NCI-H1417 (cell line): Measurements from ENCODE around the gene PITRM1.
"Not testable (repeated sequence)": the region's sequence is repeated elsewhere in the genome, so short reads cannot be mapped to it uniquely, and the experiment has no call there.

Source experiments
- DNase-seq, 3 experiments: peaks; one replicate each; lab custom pipeline; 2025; lab: John Stamatoyannopoulos, UW

The PITRM1 gene, protein sequence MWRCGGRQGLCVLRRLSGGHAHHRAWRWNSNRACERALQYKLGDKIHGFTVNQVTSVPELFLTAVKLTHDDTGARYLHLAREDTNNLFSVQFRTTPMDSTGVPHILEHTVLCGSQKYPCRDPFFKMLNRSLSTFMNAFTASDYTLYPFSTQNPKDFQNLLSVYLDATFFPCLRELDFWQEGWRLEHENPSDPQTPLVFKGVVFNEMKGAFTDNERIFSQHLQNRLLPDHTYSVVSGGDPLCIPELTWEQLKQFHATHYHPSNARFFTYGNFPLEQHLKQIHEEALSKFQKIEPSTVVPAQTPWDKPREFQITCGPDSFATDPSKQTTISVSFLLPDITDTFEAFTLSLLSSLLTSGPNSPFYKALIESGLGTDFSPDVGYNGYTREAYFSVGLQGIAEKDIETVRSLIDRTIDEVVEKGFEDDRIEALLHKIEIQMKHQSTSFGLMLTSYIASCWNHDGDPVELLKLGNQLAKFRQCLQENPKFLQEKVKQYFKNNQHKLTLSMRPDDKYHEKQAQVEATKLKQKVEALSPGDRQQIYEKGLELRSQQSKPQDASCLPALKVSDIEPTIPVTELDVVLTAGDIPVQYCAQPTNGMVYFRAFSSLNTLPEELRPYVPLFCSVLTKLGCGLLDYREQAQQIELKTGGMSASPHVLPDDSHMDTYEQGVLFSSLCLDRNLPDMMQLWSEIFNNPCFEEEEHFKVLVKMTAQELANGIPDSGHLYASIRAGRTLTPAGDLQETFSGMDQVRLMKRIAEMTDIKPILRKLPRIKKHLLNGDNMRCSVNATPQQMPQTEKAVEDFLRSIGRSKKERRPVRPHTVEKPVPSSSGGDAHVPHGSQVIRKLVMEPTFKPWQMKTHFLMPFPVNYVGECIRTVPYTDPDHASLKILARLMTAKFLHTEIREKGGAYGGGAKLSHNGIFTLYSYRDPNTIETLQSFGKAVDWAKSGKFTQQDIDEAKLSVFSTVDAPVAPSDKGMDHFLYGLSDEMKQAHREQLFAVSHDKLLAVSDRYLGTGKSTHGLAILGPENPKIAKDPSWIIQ

GRCh38 chr10:3172446-3173170, at the start of gene PITRM1:
Gene PITRM1, minus strand, starts transcription at chr10:3172782. Its CDS starts 10 bp downstream, at chr10:3172772.
- DNase-seq = peak; percentile 93 to 97 (median 96)

- no peak for DNase-seq
Observed at GRCh38 chr10:3222068-3222467, 49.5 kb upstream of the PITRM1 start.

DNA sequence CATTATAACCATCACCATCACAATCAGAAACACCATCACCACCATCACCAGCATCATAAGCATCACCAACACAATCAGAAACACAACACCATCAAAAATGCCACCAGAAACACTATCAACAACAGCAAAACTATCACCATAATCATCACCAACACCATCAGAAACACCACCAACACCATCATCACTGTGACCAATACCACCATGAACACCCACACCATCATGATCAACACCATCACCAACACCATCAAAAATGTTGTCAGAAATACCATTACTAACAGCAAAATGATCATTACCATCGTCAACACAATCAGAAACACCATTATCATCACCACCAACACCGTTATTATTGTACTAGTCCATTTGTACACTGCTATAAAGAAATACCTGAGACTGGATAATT, 49.0 kb upstream of the PITRM1 start:
- not testable (repeated sequence) for DNase-seq

GRCh38 chr10:3220853-3221252, 48.3 kb upstream of the PITRM1 start:
- DNase-seq = no peak

DNA sequence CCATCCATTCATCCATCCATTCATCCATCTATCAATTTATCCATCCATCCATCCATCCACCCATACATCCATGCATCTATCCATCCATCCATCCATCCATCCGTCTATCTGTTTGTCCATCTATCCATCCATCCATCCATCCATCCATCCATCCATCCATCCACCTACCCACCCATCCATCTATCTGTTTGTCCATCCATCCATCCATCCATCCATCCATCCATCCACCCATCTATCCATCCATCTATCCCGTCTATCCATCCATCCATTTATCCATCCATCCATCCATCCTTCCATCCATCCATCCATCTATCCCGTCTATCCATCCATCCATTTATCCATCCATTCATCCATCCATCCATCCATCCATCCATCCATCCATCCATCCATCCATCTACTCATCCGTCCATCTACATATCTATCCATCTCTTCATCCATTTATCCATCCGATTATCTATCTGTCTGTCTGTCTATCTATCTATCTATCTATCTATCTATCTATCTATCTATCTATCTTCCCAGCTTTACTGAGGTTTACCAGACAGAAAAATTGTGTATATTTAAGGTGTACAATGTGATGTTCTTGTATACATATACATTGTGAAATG, 46.5 kb upstream of the PITRM1 start:
- DNase-seq = not testable (repeated sequence)

- no peak for DNase-seq
Observed at GRCh38 chr10:3217853-3218252, 45.3 kb upstream of the PITRM1 start.

DNA sequence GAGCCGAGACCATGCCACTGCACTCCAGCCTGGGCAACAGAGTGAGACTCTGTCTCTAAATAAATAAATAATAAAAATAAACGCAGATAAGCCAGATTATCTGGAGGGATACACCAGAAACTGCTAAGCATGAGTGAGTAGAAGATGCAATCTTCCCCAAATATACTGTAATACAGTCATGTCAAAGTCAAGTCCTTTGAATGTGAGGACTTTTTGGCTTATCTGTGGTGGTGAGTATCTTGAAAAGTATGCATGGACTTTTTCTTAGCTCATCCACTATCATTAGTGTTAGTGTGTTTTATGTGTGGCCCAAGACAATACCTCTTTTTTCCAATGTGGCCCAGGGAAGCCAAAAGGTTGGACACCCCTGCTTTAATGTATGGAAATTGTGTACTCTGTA, 44.7 kb upstream of the PITRM1 start:
- no peak for DNase-seq

- peak in 1 of 3 experiments; percentile 4 for DNase-seq
Observed at GRCh38 chr10:3215153-3215775, 42.7 kb upstream of the PITRM1 start.

- DNase-seq = no peak
Observed at GRCh38 chr10:3213758-3214515, 41.4 kb upstream of the PITRM1 start.

DNA sequence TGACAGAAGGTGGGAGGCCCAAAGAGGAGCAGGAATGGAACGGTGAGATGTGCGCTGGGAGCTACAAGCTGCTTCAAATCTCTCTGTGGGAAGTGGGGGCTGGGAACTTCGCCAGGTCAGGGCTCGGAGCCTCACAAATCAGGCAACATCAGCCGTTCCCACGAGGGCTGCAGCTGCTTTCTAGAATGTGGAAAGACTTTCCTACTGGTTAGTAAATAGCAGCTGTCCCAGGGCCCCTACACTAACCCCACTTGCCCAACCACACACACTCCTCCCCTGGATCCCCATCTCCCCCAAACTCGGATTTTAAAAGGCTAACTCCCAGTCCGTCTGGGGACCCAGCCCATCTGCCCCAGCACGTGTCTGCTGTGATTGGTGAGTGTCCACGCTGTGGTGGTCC, 40.6 kb upstream of the PITRM1 start:
- DNase-seq = no peak

GRCh38 chr10:3210251-3210877, 37.8 kb upstream of the PITRM1 start:
- no peak for DNase-seq

GRCh38 chr10:3208481-3209406, 36.2 kb upstream of the PITRM1 start:
- DNase-seq = no peak

DNA sequence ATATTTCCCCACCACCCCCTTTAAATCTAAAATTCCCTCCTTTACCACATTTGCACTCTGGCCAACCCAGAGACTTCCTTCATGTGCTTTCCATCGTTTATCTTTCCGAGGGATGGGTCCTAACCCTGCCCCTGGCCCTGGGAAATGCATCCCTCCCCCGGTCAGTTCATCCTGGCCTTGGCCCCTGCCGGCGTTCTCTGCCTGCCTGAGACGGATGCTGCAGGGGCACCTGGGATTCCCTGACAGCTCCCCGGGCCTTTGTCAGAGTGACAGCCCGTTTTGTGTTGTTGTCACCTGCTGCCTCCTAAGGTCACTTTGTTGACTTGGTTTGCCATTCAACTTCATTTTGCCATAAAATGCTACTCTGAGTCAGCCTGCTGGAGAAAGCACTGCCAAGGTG, 34.8 kb upstream of the PITRM1 start:
- DNase-seq = no peak

DNA sequence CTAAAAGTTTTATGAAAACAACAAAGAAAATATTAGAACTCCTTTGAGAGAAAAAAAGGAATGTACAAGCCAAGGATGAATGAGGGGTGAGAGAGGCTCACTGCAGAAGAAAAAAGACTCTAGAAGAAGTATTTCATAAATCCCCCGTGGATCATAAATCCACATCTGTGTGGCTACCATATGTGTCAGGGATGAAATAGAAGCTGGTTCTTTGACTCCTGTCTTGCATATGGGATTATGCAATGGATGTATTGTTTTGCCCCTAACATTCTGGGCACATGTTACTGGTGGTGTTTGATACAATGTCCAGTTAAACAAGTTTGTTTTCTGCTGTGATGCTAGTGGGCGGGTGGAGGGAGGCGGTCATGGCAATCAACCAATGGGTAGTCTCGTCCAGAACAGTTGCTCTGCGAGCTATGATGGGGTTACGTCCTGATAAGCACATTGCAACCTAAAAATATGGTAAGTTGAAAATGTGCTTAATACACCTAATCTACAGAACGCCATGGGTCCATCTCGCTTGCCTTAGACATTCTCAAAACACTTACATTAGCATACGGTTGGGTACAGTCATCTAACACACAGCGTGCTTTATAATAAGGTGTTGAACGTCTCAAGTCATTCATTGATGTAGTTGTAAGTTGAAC, 34.1 kb upstream of the PITRM1 start:
- DNase-seq = no peak

GRCh38 chr10:3203972-3204371, 31.4 kb upstream of the PITRM1 start:
- no peak for DNase-seq

- no peak for DNase-seq
Observed at GRCh38 chr10:3203016-3203811, 30.6 kb upstream of the PITRM1 start.

- no peak for DNase-seq
Observed at GRCh38 chr10:3201796-3202195, 29.2 kb upstream of the PITRM1 start.
